ENCODE results near the gene ASTN2. TPM values are rescaled to one million over a fixed set of nuclear protein-coding genes. Genes with fewer than 3 reads are reported as not detected.

Gene ASTN2
- total RNA-seq, 2 experiments from 2014 or later = 1.7 to 4.2 TPM

DNA sequence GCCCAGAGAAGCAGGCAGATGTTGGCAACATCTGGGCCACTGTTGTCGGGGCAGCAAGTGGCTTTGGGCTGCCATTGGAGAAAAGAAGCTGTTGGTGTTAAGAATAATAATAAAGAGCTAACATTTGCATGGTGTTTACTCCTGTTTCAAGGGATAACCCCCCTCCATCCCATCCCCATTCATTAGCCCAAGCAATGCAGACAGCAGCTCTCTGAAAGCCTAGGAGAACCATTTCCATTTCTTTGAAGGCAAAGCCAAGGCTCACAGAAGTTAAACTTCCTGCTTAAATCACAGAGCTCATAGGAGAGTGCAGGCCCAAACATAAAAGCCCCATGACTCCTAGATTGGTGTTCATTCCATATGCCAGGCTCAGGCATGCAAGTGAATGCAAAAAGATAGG, 175.4 kb downstream of the ASTN2 start:
- H3K4me2 ChIP-seq (ENCODE audit: low read length) = no peak overlapping the region
- ChIA-PET CTCF (ENCODE audit: unreplicated experiment) (no interaction called here), POLR2A (no interaction called here)
- no TSS peak for BruUV-seq (replicated peaks)
- H3K79me2 ChIP-seq (ENCODE audit: insufficient read depth, low read depth, low read length) = no peaks in the 10 kb centered on the region
- H3K9me3 ChIP-seq (ENCODE audit: low read length) = no peaks in the 10 kb centered on the region
- H3K27ac ChIP-seq (ENCODE audit: low read depth, low read length, poor library complexity, severe bottlenecking) = no peak overlapping the region
- no peak for TF ChIP-seq EZH2phosphoT487 (IDR thresholded peaks at IDR 0.05; ENCODE audit: borderline replicate concordance, low read depth, low read length)
- TF ChIP-seq, protein P1, sequence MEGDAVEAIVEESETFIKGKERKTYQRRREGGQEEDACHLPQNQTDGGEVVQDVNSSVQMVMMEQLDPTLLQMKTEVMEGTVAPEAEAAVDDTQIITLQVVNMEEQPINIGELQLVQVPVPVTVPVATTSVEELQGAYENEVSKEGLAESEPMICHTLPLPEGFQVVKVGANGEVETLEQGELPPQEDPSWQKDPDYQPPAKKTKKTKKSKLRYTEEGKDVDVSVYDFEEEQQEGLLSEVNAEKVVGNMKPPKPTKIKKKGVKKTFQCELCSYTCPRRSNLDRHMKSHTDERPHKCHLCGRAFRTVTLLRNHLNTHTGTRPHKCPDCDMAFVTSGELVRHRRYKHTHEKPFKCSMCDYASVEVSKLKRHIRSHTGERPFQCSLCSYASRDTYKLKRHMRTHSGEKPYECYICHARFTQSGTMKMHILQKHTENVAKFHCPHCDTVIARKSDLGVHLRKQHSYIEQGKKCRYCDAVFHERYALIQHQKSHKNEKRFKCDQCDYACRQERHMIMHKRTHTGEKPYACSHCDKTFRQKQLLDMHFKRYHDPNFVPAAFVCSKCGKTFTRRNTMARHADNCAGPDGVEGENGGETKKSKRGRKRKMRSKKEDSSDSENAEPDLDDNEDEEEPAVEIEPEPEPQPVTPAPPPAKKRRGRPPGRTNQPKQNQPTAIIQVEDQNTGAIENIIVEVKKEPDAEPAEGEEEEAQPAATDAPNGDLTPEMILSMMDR (conservative IDR thresholded peaks at IDR 0.05; ENCODE audit: low read length) = no peak
- no peaks in the 10 kb centered on the region for H4K20me1 ChIP-seq (ENCODE audit: insufficient read depth, low read length)
- H3K9me2 ChIP-seq (ENCODE audit: insufficient read depth, low read length) = no peaks in the 10 kb centered on the region
- DNase-seq (ENCODE audit: low spot score) = no peak
- H2AFZ ChIP-seq (ENCODE audit: low read length) = no peak overlapping the region
- no peaks in the 10 kb centered on the region for H3K36me3 ChIP-seq (ENCODE audit: insufficient read depth, low read length)
- H3K4me1 ChIP-seq (ENCODE audit: insufficient read depth, low read length, poor library complexity, severe bottlenecking) = no peaks in the 10 kb centered on the region
- H3K4me3 ChIP-seq (ENCODE audit: low read depth, low read length, poor library complexity, severe bottlenecking) = no peak overlapping the region
- intact Hi-C loops (cut with micrococcal nuclease; ENCODE audit: unreplicated experiment) = no loop called here

DNA sequence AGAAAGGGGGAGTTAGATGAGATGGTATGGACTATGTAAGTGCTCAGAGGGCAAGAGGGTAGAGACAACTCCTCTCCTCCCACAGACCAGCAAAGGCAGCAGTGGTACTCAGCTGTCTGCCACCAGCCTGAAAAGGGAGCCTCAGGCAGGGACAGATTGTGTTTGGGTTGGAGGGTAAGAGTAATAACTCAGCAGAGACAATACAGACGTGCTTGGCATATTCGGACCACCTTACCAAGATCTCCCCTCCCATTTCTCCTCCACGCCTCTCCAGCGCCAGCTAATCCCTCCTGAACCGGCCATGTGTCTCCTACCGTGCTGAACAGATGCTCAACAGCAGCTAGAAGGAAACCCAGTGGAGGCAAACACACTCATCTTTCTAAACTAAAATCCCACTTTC, 180.8 kb downstream of the ASTN2 start:
- H3K4me2 ChIP-seq (ENCODE audit: low read length) = no peak overlapping the region
- H3K79me2 ChIP-seq (ENCODE audit: insufficient read depth, low read depth, low read length) = no peaks in the 10 kb centered on the region
- TF ChIP-seq, protein P1 (conservative IDR thresholded peaks at IDR 0.05; ENCODE audit: low read length) = no peak
- TF ChIP-seq EZH2phosphoT487 (IDR thresholded peaks at IDR 0.05; ENCODE audit: borderline replicate concordance, low read depth, low read length) = no peak
- no peaks in the 10 kb centered on the region for H3K36me3 ChIP-seq (ENCODE audit: insufficient read depth, low read length)
- H3K4me3 ChIP-seq (ENCODE audit: low read depth, low read length, poor library complexity, severe bottlenecking) = no peak overlapping the region
- intact Hi-C loops (cut with micrococcal nuclease; ENCODE audit: unreplicated experiment) = no loop called here
- no TSS peak for BruUV-seq (replicated peaks)
- H3K4me1 ChIP-seq (ENCODE audit: insufficient read depth, low read length, poor library complexity, severe bottlenecking) = no peaks in the 10 kb centered on the region
- no peak overlapping the region for H3K27ac ChIP-seq (ENCODE audit: low read depth, low read length, poor library complexity, severe bottlenecking)
- no peaks in the 10 kb centered on the region for H3K9me2 ChIP-seq (ENCODE audit: insufficient read depth, low read length)
- no peaks in the 10 kb centered on the region for H4K20me1 ChIP-seq (ENCODE audit: insufficient read depth, low read length)
- CTCF ChIA-PET (ENCODE audit: unreplicated experiment) = no interaction called here
- no peaks in the 10 kb centered on the region for H3K9me3 ChIP-seq (ENCODE audit: low read length)
- H2AFZ ChIP-seq (ENCODE audit: low read length) = no peak overlapping the region
- DNase-seq (ENCODE audit: low spot score) = no peak
- POLR2A ChIA-PET = no interaction called here

DNA sequence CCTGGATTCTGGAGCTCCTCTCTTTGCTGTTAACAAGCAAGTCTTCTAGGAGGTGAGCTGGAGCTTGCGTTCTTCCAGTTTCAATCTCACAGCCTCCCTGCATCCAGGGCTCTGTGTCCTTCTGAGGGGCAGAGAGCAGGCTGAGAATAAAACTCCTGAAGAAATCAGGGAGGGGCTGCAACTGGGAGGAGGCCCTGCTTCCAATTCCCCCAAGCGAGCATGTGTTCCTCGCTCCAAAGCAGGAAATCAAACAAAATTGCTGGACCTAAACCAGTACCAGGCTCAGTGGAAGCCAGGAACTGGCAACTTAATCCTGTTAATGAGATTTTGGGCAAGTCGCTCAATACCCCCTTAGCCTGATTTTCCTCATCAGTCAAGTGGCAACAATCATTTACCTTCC, 181.8 kb downstream of the ASTN2 start:
- POLR2A ChIA-PET = no interaction called here
- Histone ChIP-seq H3K9me2 (ENCODE audit: insufficient read depth, low read length) (no peaks in the 10 kb centered on the region), H4K20me1 (ENCODE audit: insufficient read depth, low read length) (no peaks in the 10 kb centered on the region), H3K4me1 (ENCODE audit: insufficient read depth, low read length, poor library complexity, severe bottlenecking) (no peaks in the 10 kb centered on the region), H2AFZ (ENCODE audit: low read length) (no peak overlapping the region), H3K79me2 (ENCODE audit: insufficient read depth, low read depth, low read length) (no peaks in the 10 kb centered on the region), H3K4me2 (ENCODE audit: low read length) (no peak overlapping the region), H3K4me3 (ENCODE audit: low read depth, low read length, poor library complexity, severe bottlenecking) (no peak overlapping the region), H3K27ac (ENCODE audit: low read depth, low read length, poor library complexity, severe bottlenecking) (no peak overlapping the region), H3K9me3 (ENCODE audit: low read length) (no peaks in the 10 kb centered on the region), H3K36me3 (ENCODE audit: insufficient read depth, low read length) (no peaks in the 10 kb centered on the region)
- TF ChIP-seq, protein P1 (conservative IDR thresholded peaks at IDR 0.05; ENCODE audit: low read length) = no peak
- no peak for TF ChIP-seq EZH2phosphoT487 (IDR thresholded peaks at IDR 0.05; ENCODE audit: borderline replicate concordance, low read depth, low read length)
- intact Hi-C loops (cut with micrococcal nuclease; ENCODE audit: unreplicated experiment) = no loop called here
- DNase-seq (ENCODE audit: low spot score) = no peak
- CTCF ChIA-PET (ENCODE audit: unreplicated experiment) = no interaction called here
- no TSS peak for BruUV-seq (replicated peaks)
